HG03135 (cell line): ENCODE data around the gene ARHGAP24.
"Not testable (repeated sequence)": the region's sequence is repeated elsewhere in the genome, so short reads cannot be mapped to it uniquely, and the experiment has no call there.

Source experiments
- ATAC-seq: cut with Tn5 transposase; IDR thresholded peaks from one replicate; pipeline ENCODE4 v1.9.1; 2021; ENCODE audit warnings: mild to moderate bottlenecking, moderate library complexity; ENCODE audit not compliant: unreplicated experiment

The ARHGAP24 gene

GRCh38 chr4:85642356-85643100 lies 167.6 kb downstream of the ARHGAP24 start:
- ATAC-seq, result no peak

DNA sequence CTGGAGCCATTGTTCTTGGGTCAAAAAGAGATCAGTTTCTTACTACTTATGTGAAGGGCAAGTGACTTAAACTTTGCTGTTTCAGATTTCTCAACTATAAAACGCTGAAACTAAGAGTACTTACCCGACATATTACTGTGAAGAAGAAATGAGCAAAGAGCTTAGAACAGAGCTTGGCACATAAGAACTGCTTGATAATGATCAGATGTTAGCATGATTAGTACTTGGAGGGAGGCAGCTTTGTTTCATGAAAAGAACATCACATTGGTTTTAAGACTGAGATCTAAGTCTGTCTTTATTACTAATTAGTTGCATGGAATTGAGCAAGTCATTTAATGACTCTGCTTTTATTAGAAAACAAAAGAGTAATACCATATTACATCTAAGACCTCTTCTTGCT lies 169.1 kb downstream of the ARHGAP24 start:
- ATAC-seq, result no peak

GRCh38 chr4:85650908-85651307 lies 176.0 kb downstream of the ARHGAP24 start:
- no peak for ATAC-seq

- ATAC-seq, result no peak
Measured at GRCh38 chr4:85656759-85657505, 182.0 kb downstream of the ARHGAP24 start.

DNA sequence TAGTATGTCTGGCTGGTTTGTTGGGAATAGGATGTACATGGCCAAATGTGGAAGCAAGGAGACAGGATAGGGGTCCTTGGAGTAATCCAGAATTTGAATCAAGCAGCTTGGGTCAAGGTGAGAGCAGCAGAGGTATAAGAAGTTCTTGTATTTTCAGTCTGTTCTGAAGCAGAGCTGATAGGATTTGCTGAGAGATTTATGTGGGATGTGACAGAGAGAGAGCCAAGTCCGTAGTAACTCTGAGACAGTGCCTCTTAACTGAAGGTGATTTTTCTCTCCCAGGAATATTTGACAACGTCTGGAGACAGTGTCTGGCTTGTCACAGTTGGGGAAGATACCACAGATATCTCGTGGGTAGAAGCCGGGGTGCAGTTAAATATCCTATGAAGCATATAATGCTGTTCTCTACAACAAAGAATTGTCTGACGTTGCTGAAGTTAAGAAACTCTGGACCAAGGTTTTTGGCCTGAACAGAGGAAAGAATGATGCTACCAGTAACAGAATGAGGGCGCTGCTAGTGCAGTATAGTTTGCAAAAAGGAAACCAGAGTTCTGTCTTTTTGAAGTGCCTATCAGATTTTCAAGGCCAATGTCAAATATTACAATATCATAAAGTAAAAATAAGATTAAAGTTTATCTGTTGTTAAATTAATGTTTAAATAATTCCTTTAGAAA lies 184.0 kb downstream of the ARHGAP24 start:
- no peak for ATAC-seq

DNA sequence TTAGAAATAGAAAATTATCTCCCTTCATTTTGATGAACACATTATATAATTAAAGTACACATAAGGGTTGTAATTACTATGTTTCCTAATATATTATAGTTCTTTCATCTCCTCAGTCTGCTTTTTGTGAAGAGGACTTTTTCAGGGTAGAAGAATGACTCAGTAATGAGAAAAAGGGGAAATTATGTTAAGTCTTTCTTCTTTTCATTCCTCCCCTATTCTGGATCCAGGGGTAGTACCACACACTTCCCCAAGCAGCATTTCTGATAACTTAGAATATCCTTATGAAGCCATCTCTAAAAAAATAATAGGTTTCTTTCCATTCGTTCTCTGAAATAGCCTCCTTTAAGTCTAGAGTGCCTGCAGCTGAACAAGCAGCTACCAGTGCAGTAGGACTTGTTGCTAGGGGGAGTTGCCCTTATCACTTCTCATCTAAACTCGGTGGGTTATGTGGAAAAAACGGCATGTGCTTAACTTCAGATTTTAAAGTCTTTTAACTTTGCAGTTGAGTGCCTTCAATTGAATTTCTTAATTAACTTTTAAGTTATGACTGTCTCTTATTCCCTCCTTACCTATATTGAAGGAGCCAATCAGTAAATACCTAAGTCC lies 184.8 kb downstream of the ARHGAP24 start:
- no peak for ATAC-seq

DNA sequence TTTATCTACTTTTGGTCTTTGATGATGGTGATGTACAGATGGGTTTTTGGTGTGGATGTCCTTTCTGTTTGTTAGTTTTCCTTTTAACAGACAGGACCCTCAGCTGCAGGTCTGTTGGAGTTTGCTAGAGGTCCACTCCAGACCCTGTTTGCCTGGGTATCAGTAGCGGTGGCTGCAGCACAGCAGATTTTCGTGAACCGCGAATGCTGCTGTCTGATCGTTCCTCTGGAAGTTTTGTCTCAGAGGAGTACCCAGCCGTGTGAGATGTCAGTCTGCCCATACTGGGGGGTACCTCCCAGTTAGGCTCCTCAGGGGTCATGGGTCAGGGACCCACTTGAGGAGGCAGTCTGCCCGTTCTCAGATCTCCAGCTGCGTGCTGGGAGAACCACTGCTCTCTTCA lies 191.7 kb downstream of the ARHGAP24 start:
- not testable (repeated sequence) for ATAC-seq

DNA sequence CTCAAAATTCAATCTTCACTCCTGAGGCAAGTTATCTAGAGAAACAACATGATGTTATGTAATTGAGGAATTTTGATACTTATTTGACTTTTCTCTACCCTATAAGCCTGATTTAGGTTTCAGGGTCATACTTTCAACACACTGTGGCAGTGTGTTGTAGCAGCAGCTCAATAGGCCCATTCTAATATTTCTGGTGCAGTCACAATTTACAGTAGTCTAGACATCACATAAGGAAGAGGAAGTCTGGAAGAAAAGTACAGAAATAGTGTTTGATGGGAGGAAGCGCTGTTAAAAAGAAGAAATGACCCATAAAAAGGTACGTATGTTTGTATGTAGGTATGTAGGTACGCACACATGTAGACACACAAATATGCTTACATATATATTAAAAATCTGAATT lies 194.3 kb downstream of the ARHGAP24 start:
- ATAC-seq, result no peak

DNA sequence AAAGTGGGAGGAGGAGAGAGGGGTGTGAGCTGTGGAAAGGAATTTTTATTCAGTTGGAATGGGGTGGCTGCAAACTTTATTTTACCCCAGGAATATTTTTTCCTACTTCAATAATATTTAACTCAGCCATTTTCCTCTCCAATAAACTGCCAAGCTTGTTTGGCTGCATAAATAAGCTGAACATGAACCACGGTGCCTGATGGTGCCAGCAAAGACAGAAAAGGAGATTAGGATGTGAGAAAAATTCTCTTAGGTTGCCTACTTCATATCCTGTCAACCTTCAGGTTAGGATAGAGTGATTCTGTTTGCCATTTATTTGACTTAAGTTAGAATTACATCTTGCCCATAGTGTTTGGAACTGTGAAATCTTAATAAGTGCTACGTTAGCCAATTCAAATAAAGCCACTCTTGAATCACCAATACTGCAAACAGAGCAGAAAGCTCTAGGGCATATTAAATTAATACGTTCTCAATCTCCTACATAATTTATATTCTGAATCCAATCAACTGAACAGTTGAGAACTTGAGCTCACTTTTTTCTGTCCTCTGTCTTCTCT lies 195.1 kb downstream of the ARHGAP24 start:
- ATAC-seq, result no peak

GRCh38 chr4:85671120-85671519 lies 196.2 kb downstream of the ARHGAP24 start:
- ATAC-seq, result no peak

GRCh38 chr4:85672116-85672515 lies 197.2 kb downstream of the ARHGAP24 start:
- ATAC-seq, result no peak

- no peak for ATAC-seq
Measured at GRCh38 chr4:85672959-85673358, 198.0 kb downstream of the ARHGAP24 start.

DNA sequence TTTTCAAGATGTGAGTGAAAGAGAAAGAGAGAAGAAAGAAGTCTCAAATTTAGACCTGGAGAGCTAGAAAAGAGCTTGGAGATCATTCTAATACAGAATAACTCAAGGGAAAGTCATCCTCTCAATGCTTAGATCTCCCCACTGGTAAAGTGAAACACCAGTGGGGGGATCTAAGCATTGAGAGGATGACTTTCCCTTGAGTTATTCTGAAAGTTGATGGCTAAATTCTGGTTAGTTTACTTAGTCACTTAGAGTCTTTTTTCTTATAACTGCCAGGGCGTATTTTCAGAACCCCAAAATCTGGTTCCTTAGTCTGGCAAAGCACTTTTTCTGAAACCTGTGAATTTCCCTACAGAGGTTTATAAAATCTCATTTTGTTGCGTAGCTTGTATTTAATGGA lies 198.6 kb downstream of the ARHGAP24 start:
- ATAC-seq, result no peak

DNA sequence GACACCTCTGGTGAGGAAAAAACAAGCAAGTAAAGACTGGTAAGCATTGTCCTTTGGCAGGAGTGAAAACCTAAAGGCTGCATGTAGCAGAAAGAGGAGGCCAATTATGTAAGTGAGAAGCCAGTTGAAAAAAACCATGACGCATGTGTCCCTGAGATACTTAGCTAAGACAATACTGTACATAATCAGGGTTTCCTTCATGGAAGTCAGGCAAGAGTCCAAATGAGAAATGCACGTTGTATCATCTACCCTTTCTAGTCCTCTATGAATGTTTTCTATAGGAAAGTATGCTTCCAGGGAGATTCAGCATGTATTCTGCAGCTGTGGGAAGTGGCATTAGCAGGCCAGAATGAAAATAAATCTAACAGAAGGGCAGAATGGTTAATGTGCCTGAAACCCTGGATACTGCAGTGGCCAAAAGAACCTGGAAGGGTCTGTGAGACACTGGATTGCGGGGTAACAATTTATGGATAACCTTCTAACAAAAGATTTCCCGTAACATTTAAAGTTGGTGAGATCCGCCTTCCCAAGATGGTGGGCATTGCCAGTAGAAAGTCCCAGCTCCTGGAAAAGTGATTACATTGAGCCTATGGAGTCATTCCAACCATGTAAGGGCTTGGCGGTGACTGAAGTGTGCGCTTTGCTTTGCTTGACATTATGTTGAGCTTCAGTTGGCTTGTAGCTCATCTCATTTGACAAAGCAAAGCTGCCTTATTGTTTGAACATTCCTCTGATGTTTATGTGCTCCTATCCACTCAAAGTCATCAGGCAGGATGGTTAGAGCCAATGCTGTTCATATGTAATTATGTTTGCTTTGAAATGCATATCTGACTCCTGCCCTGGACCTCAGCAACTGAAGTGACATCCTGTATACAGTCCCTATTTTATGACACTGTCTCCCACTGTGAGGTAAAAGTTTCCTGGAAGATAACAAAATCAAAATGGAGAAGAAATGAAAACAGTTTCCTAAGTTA lies 200.4 kb downstream of the ARHGAP24 start:
- no peak for ATAC-seq

- no peak for ATAC-seq
Measured at GRCh38 chr4:85676050-85676425, 201.1 kb downstream of the ARHGAP24 start.

GRCh38 chr4:85676850-85677590 lies 202.1 kb downstream of the ARHGAP24 start:
- ATAC-seq, result no peak

- no peak for ATAC-seq
Measured at GRCh38 chr4:85681221-85681657, 206.3 kb downstream of the ARHGAP24 start.

DNA sequence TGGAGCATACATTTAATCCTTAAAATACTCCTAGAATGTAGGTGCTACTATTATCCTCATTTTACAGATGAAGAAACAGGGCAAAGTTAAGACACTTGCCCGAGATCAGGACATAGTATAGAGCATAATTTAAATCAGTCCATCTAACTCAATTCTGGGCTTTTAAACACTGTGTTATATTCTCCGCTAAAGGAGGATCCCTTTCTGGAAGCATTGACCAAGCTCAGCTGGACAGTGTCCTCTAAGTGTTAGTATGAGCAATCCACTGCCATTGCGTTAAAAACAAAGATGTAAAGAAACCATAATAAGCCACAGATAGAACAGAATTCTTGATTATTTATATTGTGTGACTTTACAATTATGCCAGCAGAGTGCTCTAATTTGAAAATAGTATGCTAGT lies 207.0 kb downstream of the ARHGAP24 start:
- ATAC-seq, result no peak

DNA sequence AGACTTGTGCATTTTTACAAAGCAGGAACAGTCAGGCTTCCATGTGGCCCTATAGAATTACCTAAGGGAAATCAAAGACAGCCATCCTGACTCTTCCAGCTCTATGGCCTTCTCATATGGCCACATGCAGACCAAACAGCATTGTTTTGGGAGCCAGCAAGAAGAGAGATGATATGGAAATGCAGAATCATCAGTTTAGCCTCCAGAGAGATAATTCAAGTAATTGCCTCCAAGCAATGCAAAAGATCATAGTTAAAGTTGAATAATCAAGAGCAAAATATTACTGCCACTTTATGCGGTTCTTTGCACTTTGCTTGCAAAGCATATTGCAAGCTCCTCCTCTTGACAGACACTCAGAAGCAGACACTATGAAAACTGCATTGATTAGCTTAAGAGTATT lies 207.4 kb downstream of the ARHGAP24 start:
- no peak for ATAC-seq
